Hepatocyte (in vitro differentiated cells): ENCODE results near the gene USP22. TPM values are rescaled to one million over a fixed set of nuclear protein-coding genes. Genes with fewer than 3 reads are reported as not detected.

ENCODE experiments used
- DNase-seq: peaks from one replicate; pipeline ENCODE4 v3.0.0-alpha.2; 2016; ENCODE audit warnings: low spot score
- H2AFZ ChIP-seq: fragments of 200-600 bp; sonication (generic); 2 replicates; pipeline ENCODE4 v1.6.0; 2016; ENCODE audit warnings: antibody characterized with exemption, mild to moderate bottlenecking
- H3K27ac ChIP-seq: fragments of 200-600 bp; sonication (generic); 2 replicates; pipeline ENCODE4 v1.5.1; 2016; ENCODE audit warnings: mild to moderate bottlenecking
- H3K27me3 ChIP-seq: fragments of 200-600 bp; sonication (generic); 2 replicates; pipeline ENCODE4 v1.6.1; 2016
- H3K36me3 ChIP-seq: fragments of 200-600 bp; sonication (generic); replicated peaks from 2 replicates; pipeline ENCODE4 v1.5.1; 2016; ENCODE audit warnings: low read depth; ENCODE audit not compliant: insufficient read depth
- H3K4me1 ChIP-seq: fragments of 200-600 bp; sonication (generic); 2 replicates; pipeline ENCODE4 v1.5.1; 2016; ENCODE audit warnings: mild to moderate bottlenecking, moderate library complexity; ENCODE audit not compliant: insufficient read depth
- H3K4me2 ChIP-seq: fragments of 200-600 bp; sonication (generic); 2 replicates; pipeline ENCODE4 v1.6.0; 2016
- H3K4me3 ChIP-seq: fragments of 200-600 bp; sonication (generic); 2 replicates; pipeline ENCODE4 v1.5.1; 2016; ENCODE audit warnings: mild to moderate bottlenecking
- H3K79me2 ChIP-seq: fragments of 200-600 bp; sonication (generic); 2 replicates; pipeline ENCODE4 v1.6.0; 2017; ENCODE audit warnings: mild to moderate bottlenecking
- H3K9me2 ChIP-seq: fragments of 200-600 bp; sonication (generic); replicated peaks from 2 replicates; pipeline ENCODE4 v1.6.0; 2017; ENCODE audit warnings: mild to moderate bottlenecking; ENCODE audit not compliant: insufficient read depth
- H3K9me3 ChIP-seq: fragments of 200-600 bp; sonication (generic); 2 replicates; pipeline ENCODE4 v1.5.1; 2016; ENCODE audit warnings: low read depth, mild to moderate bottlenecking
- H4K20me1 ChIP-seq: fragments of 200-600 bp; sonication (generic); 2 replicates; pipeline ENCODE4 v1.6.0; 2016; ENCODE audit warnings: mild to moderate bottlenecking; ENCODE audit not compliant: insufficient read depth, poor library complexity, severe bottlenecking
- CTCF ChIP-seq: fragments of 200-600 bp; sonication (generic); IDR thresholded peaks from 2 replicates; pipeline ENCODE4 v1.5.1; 2016; ENCODE audit warnings: antibody characterized with exemption, mild to moderate bottlenecking; ENCODE audit not compliant: poor library complexity
- EZH2 ChIP-seq: fragments of 200-600 bp; sonication (generic); IDR thresholded peaks from 2 replicates; pipeline ENCODE4 v1.6.1; 2016; ENCODE audit warnings: antibody characterized with exemption, mild to moderate bottlenecking, borderline replicate concordance
- EZH2phosphoT487 ChIP-seq: fragments of 200-600 bp; sonication (generic); IDR thresholded peaks from one replicate; pipeline ENCODE4 v1.6.1; 2018; ENCODE audit warnings: antibody characterized with exemption, mild to moderate bottlenecking, low read depth, moderate library complexity; ENCODE audit not compliant: unreplicated experiment, severe bottlenecking
- WGBS: methylation state at CpG from one replicate; pipeline ENCODE4 v1.1.6; 2016; ENCODE audit warnings: low lambda C conversion rate; ENCODE audit errors: missing lambda C conversion rate; 5-methylcytosine and 5-hydroxymethylcytosine counted together
- polyA plus RNA-seq: library from polyadenylated mRNA; unstranded; fragments of >200 nt; fragmentation: Nextera tagmentation; extraction: Ambion mirVana; gene quantifications from 2 replicates; pipeline ENCODE4 v1.2.1, GENCODE V29; 2016
- total RNA-seq: library from RNA; depleted of rRNA; stranded (reverse); fragments of >200 nt; gene quantifications from 2 replicates; pipeline ENCODE4 v1.2.3, GENCODE V29; 2014

USP22 gene
- total and polyA plus RNA-seq, 2 experiments from 2014 or later, result 84.0 to 157 TPM

DNA sequence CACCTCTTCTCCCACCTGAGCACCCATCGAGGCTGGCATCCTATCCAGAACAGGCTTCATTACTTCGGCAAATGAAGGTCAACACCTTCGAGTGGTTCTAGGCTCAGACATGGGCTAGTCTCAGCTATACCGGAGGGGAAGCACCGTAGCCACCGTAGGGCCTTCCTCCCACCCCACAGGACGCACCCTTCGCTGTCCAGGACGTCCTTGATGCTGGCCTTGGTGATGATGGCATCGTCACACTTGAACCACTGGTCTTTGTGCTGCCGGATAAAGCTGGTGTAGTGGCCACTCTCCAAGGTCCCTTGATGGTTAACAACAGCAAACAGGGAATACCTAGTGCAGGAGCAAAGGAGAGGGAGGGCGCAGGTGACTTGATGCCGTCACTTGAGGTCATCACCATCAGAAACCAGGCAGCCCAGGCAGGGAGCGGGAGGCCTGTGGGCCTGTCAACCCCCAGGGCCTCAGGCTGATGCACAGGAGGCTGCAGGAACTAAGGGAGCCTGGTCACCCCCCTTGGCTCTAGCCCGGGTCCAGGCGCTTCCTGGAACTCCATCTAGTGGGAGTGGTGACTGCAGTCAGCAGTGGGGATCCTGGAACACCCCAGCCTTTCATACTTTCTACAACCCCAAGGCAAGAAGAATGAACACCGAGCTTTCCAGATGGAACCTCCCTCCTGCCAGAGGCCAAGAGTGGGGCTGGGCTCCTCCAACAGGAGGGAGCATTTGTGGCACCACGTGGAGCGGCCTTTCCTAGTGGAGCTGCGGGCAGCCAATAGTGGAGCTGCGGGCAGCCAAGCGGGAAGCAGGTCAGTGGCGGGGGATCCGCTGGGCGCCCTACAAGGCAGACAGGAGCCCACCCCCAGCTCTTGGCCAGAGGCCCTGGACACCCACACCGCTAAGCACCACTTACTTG is 38.5 kb downstream of the USP22 start:
- Histone ChIP-seq H3K4me2 (no peak overlapping the region), H4K20me1 (peaks cover 92% of the 10 kb centered on the region), H3K9me3 (no peaks in the 10 kb centered on the region), H3K4me1 (no peaks in the 10 kb centered on the region), H3K79me2 (peaks cover 76% of the 10 kb centered on the region), H3K27ac (no peak overlapping the region), H3K27me3 (no peaks in the 10 kb centered on the region), H3K4me3 (no peak overlapping the region), H3K9me2 (no peaks in the 10 kb centered on the region), H3K36me3 (peaks cover 9% of the 10 kb centered on the region), H2AFZ (no peak overlapping the region)
- no peak for DNase-seq
- no peak for TF ChIP-seq EZH2
- TF ChIP-seq EZH2phosphoT487, result no peak
- TF ChIP-seq CTCF, result no peak
- 92% methylated on average over 25 of the region's 26 CpGs for WGBS

DNA sequence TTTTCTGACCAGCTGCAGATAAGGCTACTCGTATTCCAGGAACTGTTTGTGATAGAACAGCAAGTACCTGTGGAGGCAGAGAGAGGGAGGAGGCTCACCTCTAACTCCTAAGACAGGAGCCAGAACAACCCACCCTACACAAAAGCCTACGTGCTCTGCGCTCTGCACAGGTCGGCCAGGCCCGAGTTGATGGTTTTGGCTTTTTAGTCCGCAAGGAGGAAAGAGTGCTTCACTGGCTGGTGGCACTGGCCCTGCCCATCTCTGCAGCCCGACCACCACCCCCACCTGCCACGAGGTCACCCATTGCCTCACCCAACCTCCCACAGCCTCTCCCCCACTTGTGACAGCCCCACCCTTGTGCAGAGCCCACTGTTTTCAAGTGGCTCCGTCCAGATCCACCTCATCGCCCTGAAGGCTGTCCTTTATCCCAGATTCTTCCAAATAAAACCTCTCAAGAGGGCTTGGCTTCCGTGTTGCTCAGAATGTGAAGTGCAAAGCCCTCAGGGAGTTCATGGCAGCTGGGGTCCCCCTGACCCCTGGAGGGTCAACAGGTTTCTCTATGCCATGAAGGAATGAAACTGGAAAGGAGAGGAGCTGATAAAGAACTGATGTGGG is 39.7 kb downstream of the USP22 start:
- Histone ChIP-seq H3K9me3 (no peaks in the 10 kb centered on the region), H3K4me1 (no peaks in the 10 kb centered on the region), H3K36me3 (peaks cover 9% of the 10 kb centered on the region), H3K27ac (no peak overlapping the region), H2AFZ (no peak overlapping the region), H3K4me3 (no peak overlapping the region), H3K9me2 (no peaks in the 10 kb centered on the region), H3K27me3 (no peaks in the 10 kb centered on the region), H3K4me2 (no peak overlapping the region), H3K79me2 (peaks cover 67% of the 10 kb centered on the region), H4K20me1 (peaks cover 89% of the 10 kb centered on the region)
- no peak for DNase-seq
- no peak for TF ChIP-seq EZH2phosphoT487
- TF ChIP-seq CTCF, result no peak
- no peak for TF ChIP-seq EZH2
- 90% methylated on average over 11 of the region's 11 CpGs for WGBS

GRCh38 chr17:21002309-21003006 is 40.4 kb downstream of the USP22 start:
- Histone ChIP-seq H2AFZ (no peak overlapping the region), H3K9me2 (no peaks in the 10 kb centered on the region), H3K9me3 (no peaks in the 10 kb centered on the region), H3K27me3 (no peaks in the 10 kb centered on the region), H3K36me3 (peaks cover 6% of the 10 kb centered on the region), H3K4me2 (no peak overlapping the region), H3K79me2 (peaks cover 61% of the 10 kb centered on the region), H3K4me1 (no peaks in the 10 kb centered on the region), H4K20me1 (peaks cover 83% of the 10 kb centered on the region), H3K4me3 (no peak overlapping the region), H3K27ac (peak overlapping the region; percentile 19)
- DNase-seq, result no peak
- TF ChIP-seq EZH2, result no peak
- TF ChIP-seq CTCF, result no peak
- TF ChIP-seq EZH2phosphoT487, result no peak
- WGBS, result 91% methylated on average over 26 of the region's 26 CpGs
